Colonic mucosa (tissue), 4 donors: ENCODE results near the gene OCRL. TPM values are rescaled to one million over a fixed set of nuclear protein-coding genes. Genes with fewer than 3 reads are reported as not detected.

Source experiments
- DNase-seq: peaks from one replicate; pipeline ENCODE4 v3.0.0-alpha.2; 2020
- H3K27ac ChIP-seq: fragments of 200-600 bp; one replicate; pipeline ENCODE4 v1.8.0; 2021
- H3K27me3 ChIP-seq: fragments of 200-600 bp; one replicate; pipeline ENCODE4 v1.8.0; 2021
- H3K36me3 ChIP-seq: fragments of 200-600 bp; one replicate; pipeline ENCODE4 v1.8.0; 2021
- H3K4me1 ChIP-seq: fragments of 200-600 bp; one replicate; pipeline ENCODE4 v1.8.0; 2021; ENCODE audit warnings: mild to moderate bottlenecking
- H3K4me3 ChIP-seq: fragments of 200-600 bp; one replicate; pipeline ENCODE4 v1.8.0; 2021
- H3K9ac ChIP-seq, 2 donors: one replicate each; pipeline ENCODE4 v1.7.0; 2013; ENCODE audit warnings: control low read depth in 2 of 2, low read depth in 2 of 2, low read length in 2 of 2
- H3K9me3 ChIP-seq: fragments of 200-600 bp; one replicate; pipeline ENCODE4 v1.8.0; 2021
- intact Hi-C: fragments of 100-400 bp; cut with DNase I; formaldehyde crosslinking; loops from one replicate; pipeline ENCODE4 v1.14.1; 2022
- total RNA-seq, 2 donors: library from RNA; stranded (reverse); fragmentation: NEBNext Ultra II Directional in 1 of 2; extraction: Animal tissue kit (Norgen Biotek cat#: 25700) in 1 of 2; gene quantifications; one replicate each; pipeline ENCODE4 v1.2.1, GENCODE V29; 2021
- TF ChIP-seq, protein P1 (sequence below): fragments of 200-600 bp; IDR thresholded peaks from one replicate; pipeline ENCODE4 v1.8.0; 2022; ENCODE audit warnings: antibody characterized with exemption, mild to moderate bottlenecking
- donor health status: healthy.
- donor health status: DM: no; HTN: no; CAD: no.
- donor health status: DM: no; HTN: no; CAD: no.

OCRL gene
- total RNA-seq, 2 donors from 2014 or later, result 26.2 to 32.8 TPM

DNA sequence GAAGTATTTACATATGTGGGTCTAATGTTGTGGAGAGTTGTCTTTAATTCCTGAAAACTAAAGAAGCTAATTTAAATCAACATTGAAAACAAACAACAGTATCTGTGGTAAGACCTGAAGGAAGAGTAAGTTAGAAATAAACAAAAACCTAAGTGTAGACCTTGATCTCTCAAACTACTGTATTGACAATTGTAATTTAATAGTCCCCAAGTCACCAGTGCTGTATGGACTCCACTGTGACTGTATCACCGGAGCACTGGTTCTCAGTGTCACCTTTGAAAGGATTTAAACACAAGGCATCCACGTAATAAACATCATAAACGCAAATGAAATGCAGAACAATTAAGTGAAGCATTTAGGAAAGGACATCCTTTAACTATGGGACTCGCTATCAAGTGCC is 46.4 kb downstream of the OCRL start:
- H3K9me3 ChIP-seq, result no peaks in the 10 kb centered on the region
- TF ChIP-seq, protein P1, sequence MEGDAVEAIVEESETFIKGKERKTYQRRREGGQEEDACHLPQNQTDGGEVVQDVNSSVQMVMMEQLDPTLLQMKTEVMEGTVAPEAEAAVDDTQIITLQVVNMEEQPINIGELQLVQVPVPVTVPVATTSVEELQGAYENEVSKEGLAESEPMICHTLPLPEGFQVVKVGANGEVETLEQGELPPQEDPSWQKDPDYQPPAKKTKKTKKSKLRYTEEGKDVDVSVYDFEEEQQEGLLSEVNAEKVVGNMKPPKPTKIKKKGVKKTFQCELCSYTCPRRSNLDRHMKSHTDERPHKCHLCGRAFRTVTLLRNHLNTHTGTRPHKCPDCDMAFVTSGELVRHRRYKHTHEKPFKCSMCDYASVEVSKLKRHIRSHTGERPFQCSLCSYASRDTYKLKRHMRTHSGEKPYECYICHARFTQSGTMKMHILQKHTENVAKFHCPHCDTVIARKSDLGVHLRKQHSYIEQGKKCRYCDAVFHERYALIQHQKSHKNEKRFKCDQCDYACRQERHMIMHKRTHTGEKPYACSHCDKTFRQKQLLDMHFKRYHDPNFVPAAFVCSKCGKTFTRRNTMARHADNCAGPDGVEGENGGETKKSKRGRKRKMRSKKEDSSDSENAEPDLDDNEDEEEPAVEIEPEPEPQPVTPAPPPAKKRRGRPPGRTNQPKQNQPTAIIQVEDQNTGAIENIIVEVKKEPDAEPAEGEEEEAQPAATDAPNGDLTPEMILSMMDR, result no peak
- H3K27me3 ChIP-seq, result no peaks in the 10 kb centered on the region
- H3K36me3 ChIP-seq, result no peaks in the 10 kb centered on the region
- H3K9ac ChIP-seq, result no peak overlapping the region
- no peak overlapping the region for H3K4me3 ChIP-seq
- H3K27ac ChIP-seq, result no peak overlapping the region
- no peaks in the 10 kb centered on the region for H3K4me1 ChIP-seq
- intact Hi-C loops, result no loop called here
- DNase-seq, result no peak

DNA sequence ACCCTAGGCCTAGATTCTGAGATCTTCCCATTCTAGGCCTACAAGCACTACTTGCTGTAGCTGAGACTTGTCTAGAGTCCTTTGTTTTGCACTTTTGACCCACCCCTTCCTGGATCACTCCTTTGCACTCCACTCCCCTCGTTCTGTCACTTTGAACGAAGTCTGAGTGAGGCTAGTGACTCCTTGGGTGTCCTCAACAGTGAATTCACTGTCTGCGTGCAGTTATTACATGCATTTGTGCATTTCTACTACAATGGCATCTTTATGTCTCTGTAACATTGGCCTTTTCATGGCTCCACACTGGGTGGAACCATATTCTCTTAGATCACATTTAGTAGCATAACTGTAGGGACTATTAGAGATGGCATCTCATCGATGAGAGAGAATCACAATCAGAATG is 50.5 kb downstream of the OCRL start:
- no peaks in the 10 kb centered on the region for H3K27me3 ChIP-seq
- H3K4me1 ChIP-seq, result no peaks in the 10 kb centered on the region
- no peaks in the 10 kb centered on the region for H3K36me3 ChIP-seq
- no peaks in the 10 kb centered on the region for H3K9me3 ChIP-seq
- TF ChIP-seq, protein P1, result no peak
- no peak for DNase-seq
- intact Hi-C loops, result no loop called here
- H3K4me3 ChIP-seq, result no peak overlapping the region
- no peak overlapping the region for H3K27ac ChIP-seq
- H3K9ac ChIP-seq, result no peak overlapping the region

DNA sequence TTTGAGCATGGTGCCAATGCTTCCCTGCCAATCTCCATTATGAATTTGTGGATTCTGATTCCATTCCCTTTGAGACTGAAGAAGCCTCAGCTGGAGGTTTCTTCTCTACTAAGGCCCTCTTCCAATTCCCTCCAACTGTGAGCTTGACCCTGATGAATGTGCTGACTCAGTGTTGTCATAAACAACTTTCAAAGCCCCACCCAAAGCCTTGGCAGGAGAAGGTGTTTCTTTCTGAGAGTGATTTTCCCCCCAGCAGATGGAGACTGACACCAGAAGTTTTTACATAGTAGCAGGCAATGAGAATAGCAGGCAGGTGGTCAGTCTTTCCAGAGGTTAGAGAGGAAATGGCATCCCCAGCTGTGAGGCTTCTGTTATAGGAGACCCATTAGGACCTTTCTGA is 53.1 kb downstream of the OCRL start:
- H3K27ac ChIP-seq, result no peak overlapping the region
- H3K36me3 ChIP-seq, result no peaks in the 10 kb centered on the region
- TF ChIP-seq, protein P1, result no peak
- no peak overlapping the region for H3K9ac ChIP-seq
- no peaks in the 10 kb centered on the region for H3K27me3 ChIP-seq
- intact Hi-C loops, result no loop called here
- H3K4me3 ChIP-seq, result no peak overlapping the region
- H3K4me1 ChIP-seq, result no peaks in the 10 kb centered on the region
- DNase-seq, result no peak
- H3K9me3 ChIP-seq, result no peaks in the 10 kb centered on the region

DNA sequence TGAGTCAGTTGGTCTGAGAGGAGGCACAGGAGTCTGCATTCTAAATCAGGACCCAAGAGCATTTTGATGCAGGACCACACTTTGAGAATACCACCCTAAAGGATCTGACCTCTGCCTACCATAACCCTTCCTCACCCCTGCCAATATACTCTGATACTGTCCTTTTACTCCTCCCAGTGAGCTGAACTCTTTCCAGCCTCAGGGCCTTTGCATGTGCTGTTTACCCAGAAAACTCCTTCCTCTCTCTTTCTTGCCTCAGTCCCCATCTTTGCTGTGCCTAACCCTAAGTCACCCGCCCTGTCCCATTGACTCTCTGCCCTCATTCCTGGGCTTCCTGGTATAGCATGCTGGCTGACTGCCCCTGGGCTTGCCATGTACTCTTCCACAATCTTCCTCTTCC is 54.7 kb downstream of the OCRL start:
- H3K4me3 ChIP-seq, result no peak overlapping the region
- no peaks in the 10 kb centered on the region for H3K4me1 ChIP-seq
- no peak for DNase-seq
- no peak overlapping the region for H3K27ac ChIP-seq
- TF ChIP-seq, protein P1, result no peak
- no peaks in the 10 kb centered on the region for H3K9me3 ChIP-seq
- no peak overlapping the region for H3K9ac ChIP-seq
- H3K36me3 ChIP-seq, result no peaks in the 10 kb centered on the region
- no peaks in the 10 kb centered on the region for H3K27me3 ChIP-seq
- intact Hi-C loops, result no loop called here

DNA sequence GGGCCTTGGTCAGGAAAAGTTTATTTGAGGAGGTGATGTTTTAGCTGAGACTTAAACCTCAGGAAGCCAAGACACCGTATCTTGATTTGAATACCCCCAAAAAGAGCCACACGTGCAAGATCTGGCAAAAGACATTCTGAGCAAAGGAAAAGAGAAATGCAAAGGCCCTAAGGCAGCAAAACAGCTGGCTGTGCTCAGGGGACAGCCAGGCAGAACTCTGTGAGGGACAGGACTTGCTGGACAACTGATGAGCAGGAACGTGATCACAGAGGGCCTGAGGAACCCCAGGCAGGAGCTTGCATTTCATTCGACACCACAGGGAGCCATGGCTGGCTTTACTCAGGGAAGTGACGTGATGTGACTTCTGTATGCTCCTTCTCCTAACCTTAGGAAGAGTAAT is 56.0 kb downstream of the OCRL start:
- H3K4me1 ChIP-seq, result no peaks in the 10 kb centered on the region
- H3K27ac ChIP-seq, result no peak overlapping the region
- no peaks in the 10 kb centered on the region for H3K36me3 ChIP-seq
- no peak for DNase-seq
- no peak overlapping the region for H3K4me3 ChIP-seq
- no peaks in the 10 kb centered on the region for H3K27me3 ChIP-seq
- no peak overlapping the region for H3K9ac ChIP-seq
- intact Hi-C loops, result no loop called here
- no peaks in the 10 kb centered on the region for H3K9me3 ChIP-seq
- TF ChIP-seq, protein P1, result no peak

DNA sequence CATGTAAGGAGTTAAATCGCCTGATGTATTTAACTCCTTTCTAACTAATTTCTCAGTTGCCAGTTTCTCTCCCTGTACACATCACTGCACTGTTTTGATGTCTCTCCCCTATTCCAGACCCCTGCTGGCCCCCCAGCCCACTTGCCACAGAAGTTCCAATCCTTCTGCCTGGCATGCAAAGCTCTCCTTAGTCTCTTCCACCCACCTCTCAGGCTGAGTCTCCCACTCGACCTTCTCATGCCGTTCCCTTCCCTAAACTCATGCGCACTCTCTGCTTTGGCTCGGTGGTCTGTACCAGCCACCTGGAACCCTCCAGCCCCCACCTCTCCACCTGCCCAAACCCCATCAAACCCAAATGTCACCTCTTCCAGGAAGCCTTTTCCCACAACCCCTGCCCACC is 57.8 kb downstream of the OCRL start:
- Histone ChIP-seq H3K36me3 (no peaks in the 10 kb centered on the region), H3K27ac (no peak overlapping the region), H3K9me3 (no peaks in the 10 kb centered on the region), H3K4me1 (no peaks in the 10 kb centered on the region), H3K4me3 (no peak overlapping the region), H3K9ac (no peak overlapping the region), H3K27me3 (no peaks in the 10 kb centered on the region)
- TF ChIP-seq, protein P1, result no peak
- DNase-seq, result no peak
- intact Hi-C loops, result no loop called here
